ENCODE data around the gene KIF26B. TPM values are rescaled to one million over a fixed set of nuclear protein-coding genes. Genes with fewer than 3 reads are reported as not detected.

The KIF26B gene
- total RNA-seq, 4 donors from 2014 or later: 2.4 to 6.7 (median 6.1) TPM

GRCh38 chr1:245131026-245131393 is 23.8 kb upstream of the KIF26B start:
- DNase-seq: peak; percentile 65 to 75
- no peaks in the 10 kb centered on the region for H3K36me3 ChIP-seq
- H3K27ac ChIP-seq: no peak overlapping the region
- no peak for TF ChIP-seq POLR2A (IDR thresholded peaks at IDR 0.05)
- no peak for TF ChIP-seq CTCF (IDR thresholded peaks at IDR 0.05)
- H3K27me3 ChIP-seq: no peaks in the 10 kb centered on the region
- no peaks in the 10 kb centered on the region for H3K9me3 ChIP-seq
- H3K4me1 ChIP-seq: peaks cover 0 to 11% of the 10 kb centered on the region in 2 donors
- H3K4me3 ChIP-seq (replicated peaks in 1 of 3): no peak overlapping the region
- intact Hi-C loops (cut with DNase I): no loop called here
- WGBS, 2 donors: 16 to 33% methylated on average over 9 of the region's 9 CpGs

- intact Hi-C loops (cut with DNase I): no loop called here
- DNase-seq: no peak
- Histone ChIP-seq H3K9me3 (no peaks in the 10 kb centered on the region), H3K27ac (no peak overlapping the region), H3K36me3 (no peaks in the 10 kb centered on the region), H3K27me3 (no peaks in the 10 kb centered on the region), H3K4me3 (replicated peaks in 1 of 3) (no peak overlapping the region), H3K4me1 (peaks cover 0 to 11% of the 10 kb centered on the region in 2 donors)
- 85 to 90% methylated on average over 11 of the region's 11 CpGs for WGBS, 2 donors
- TF ChIP-seq POLR2A (IDR thresholded peaks at IDR 0.05): no peak
- no peak for TF ChIP-seq CTCF (IDR thresholded peaks at IDR 0.05)
These were observed 22.0 kb upstream of the KIF26B start for GRCh38 chr1:245132771-245133170.

GRCh38 chr1:245133995-245134715 is 20.6 kb upstream of the KIF26B start:
- H3K4me1 ChIP-seq: peaks cover 0 to 6% of the 10 kb centered on the region in 2 donors
- intact Hi-C loops (cut with DNase I): no loop called here
- no peak for TF ChIP-seq POLR2A (IDR thresholded peaks at IDR 0.05)
- no peak for TF ChIP-seq CTCF (IDR thresholded peaks at IDR 0.05)
- no peak overlapping the region for H3K27ac ChIP-seq
- H3K4me3 ChIP-seq (replicated peaks in 1 of 3): no peak overlapping the region
- H3K36me3 ChIP-seq: no peaks in the 10 kb centered on the region
- H3K27me3 ChIP-seq: no peaks in the 10 kb centered on the region
- no peaks in the 10 kb centered on the region for H3K9me3 ChIP-seq
- DNase-seq: no peak
- WGBS, 2 donors: 86 to 91% methylated on average over 17 of the region's 17 CpGs

- WGBS, 2 donors: 90 to 92% methylated on average over 9 to 16 of the region's 18 CpGs
- H3K27ac ChIP-seq: no peak overlapping the region
- no peak overlapping the region for H3K4me3 ChIP-seq (replicated peaks in 1 of 3)
- no peak for TF ChIP-seq CTCF (IDR thresholded peaks at IDR 0.05)
- no peak for TF ChIP-seq POLR2A (IDR thresholded peaks at IDR 0.05)
- H3K36me3 ChIP-seq: no peaks in the 10 kb centered on the region
- intact Hi-C loops (cut with DNase I): no loop called here
- no peaks in the 10 kb centered on the region for H3K27me3 ChIP-seq
- DNase-seq: no peak
- no peaks in the 10 kb centered on the region for H3K4me1 ChIP-seq
- no peaks in the 10 kb centered on the region for H3K9me3 ChIP-seq
These were observed 12.5 kb upstream of the KIF26B start for GRCh38 chr1:245142171-245142798.

GRCh38 chr1:245142976-245143375 is 11.8 kb upstream of the KIF26B start:
- Histone ChIP-seq H3K27ac (no peak overlapping the region), H3K4me3 (replicated peaks in 1 of 3) (no peak overlapping the region), H3K36me3 (no peaks in the 10 kb centered on the region), H3K9me3 (no peaks in the 10 kb centered on the region), H3K4me1 (no peaks in the 10 kb centered on the region), H3K27me3 (no peaks in the 10 kb centered on the region)
- intact Hi-C loops (cut with DNase I): no loop called here
- no peak for DNase-seq
- TF ChIP-seq POLR2A (IDR thresholded peaks at IDR 0.05): no peak
- no peak for TF ChIP-seq CTCF (IDR thresholded peaks at IDR 0.05)
- 95 to 96% methylated on average over 14 of the region's 14 CpGs for WGBS, 2 donors
